Erythroblast (primary cell): ENCODE measurements around the gene CBR4.

Experiments used
- GATA1 ChIP-seq: IDR thresholded peaks from 2 replicates; pipeline ENCODE4 v1.6.1; 2011; ENCODE audit warnings: low read depth, mild to moderate bottlenecking, control low read depth, low read length, moderate library complexity
- POLR2A ChIP-seq: IDR thresholded peaks from 2 replicates; pipeline ENCODE4 v1.6.1; 2011; ENCODE audit warnings: mild to moderate bottlenecking, low read length

- TF ChIP-seq POLR2A (no peak), GATA1 (no peak)
These were observed 30.7 kb upstream of the CBR4 start for GRCh38 chr4:169040559-169041261.
